IPS-18c (cell line): ENCODE results near the gene PHLDA1.

Source experiments
- H3K4me3 ChIP-seq: 2 replicates; pipeline ENCODE4 v1.7.0; 2013; ENCODE audit warnings: low read depth, mild to moderate bottlenecking, low read length, moderate library complexity; ENCODE audit not compliant: insufficient read depth
- H3K9me3 ChIP-seq: one replicate; pipeline ENCODE4 v1.6.1; 2013; ENCODE audit warnings: mild to moderate bottlenecking, low read length, moderate library complexity; ENCODE audit not compliant: control insufficient read depth, insufficient read depth

PHLDA1 gene

GRCh38 chr12:76031414-76032042 is at the start of gene PHLDA1:
Gene PHLDA1 (minus strand): TSS chr12:76031776.
- Histone ChIP-seq H3K9me3 (no peaks in the 10 kb centered on the region), H3K4me3 (peak within 1 kb of the TSS; percentile 85)

- H3K9me3 ChIP-seq: peaks cover 2% of the 10 kb centered on the region
- no peak overlapping the region for H3K4me3 ChIP-seq
Measured at GRCh38 chr12:76080729-76081415, 49.3 kb upstream of the PHLDA1 start.

GRCh38 chr12:76080017-76080728 is 48.6 kb upstream of the PHLDA1 start:
- H3K9me3 ChIP-seq: peaks cover 2% of the 10 kb centered on the region
- H3K4me3 ChIP-seq: no peak overlapping the region

GRCh38 chr12:76078748-76079147 is 47.2 kb upstream of the PHLDA1 start:
- H3K9me3 ChIP-seq: no peaks in the 10 kb centered on the region
- H3K4me3 ChIP-seq: no peak overlapping the region

- H3K9me3 ChIP-seq: no peaks in the 10 kb centered on the region
- no peak overlapping the region for H3K4me3 ChIP-seq
Measured at GRCh38 chr12:76075448-76075847, 43.9 kb upstream of the PHLDA1 start.

GRCh38 chr12:76074701-76075336 is 43.2 kb upstream of the PHLDA1 start:
- H3K4me3 ChIP-seq: no peak overlapping the region
- no peaks in the 10 kb centered on the region for H3K9me3 ChIP-seq

- Histone ChIP-seq H3K9me3 (no peaks in the 10 kb centered on the region), H3K4me3 (no peak overlapping the region)
Measured at GRCh38 chr12:76073561-76073960, 42.0 kb upstream of the PHLDA1 start.

GRCh38 chr12:76072568-76072967 is 41.0 kb upstream of the PHLDA1 start:
- Histone ChIP-seq H3K4me3 (no peak overlapping the region), H3K9me3 (no peaks in the 10 kb centered on the region)

GRCh38 chr12:76069339-76069738 is 37.8 kb upstream of the PHLDA1 start:
- no peak overlapping the region for H3K4me3 ChIP-seq
- H3K9me3 ChIP-seq: no peaks in the 10 kb centered on the region

GRCh38 chr12:76065917-76066316 is 34.3 kb upstream of the PHLDA1 start:
- no peak overlapping the region for H3K4me3 ChIP-seq
- no peaks in the 10 kb centered on the region for H3K9me3 ChIP-seq

GRCh38 chr12:76064904-76065303 is 33.3 kb upstream of the PHLDA1 start:
- Histone ChIP-seq H3K4me3 (no peak overlapping the region), H3K9me3 (no peaks in the 10 kb centered on the region)

GRCh38 chr12:76060111-76060510 is 28.5 kb upstream of the PHLDA1 start:
- Histone ChIP-seq H3K4me3 (no peak overlapping the region), H3K9me3 (no peaks in the 10 kb centered on the region)

GRCh38 chr12:76057326-76057725 is 25.8 kb upstream of the PHLDA1 start:
- H3K9me3 ChIP-seq: no peaks in the 10 kb centered on the region
- H3K4me3 ChIP-seq: no peak overlapping the region

- Histone ChIP-seq H3K4me3 (no peak overlapping the region), H3K9me3 (no peaks in the 10 kb centered on the region)
Measured at GRCh38 chr12:76055393-76055792, 23.8 kb upstream of the PHLDA1 start.

GRCh38 chr12:76049575-76050251 is 18.1 kb upstream of the PHLDA1 start:
- Histone ChIP-seq H3K4me3 (no peak overlapping the region), H3K9me3 (no peaks in the 10 kb centered on the region)

- H3K9me3 ChIP-seq: no peaks in the 10 kb centered on the region
- no peak overlapping the region for H3K4me3 ChIP-seq
Measured at GRCh38 chr12:76047742-76048141, 16.2 kb upstream of the PHLDA1 start.

GRCh38 chr12:76047060-76047459 is 15.5 kb upstream of the PHLDA1 start:
- H3K9me3 ChIP-seq: no peaks in the 10 kb centered on the region
- no peak overlapping the region for H3K4me3 ChIP-seq
